HG03175 (cell line): Measurements from ENCODE around the gene TMED8.
"Not testable (repeated sequence)": the region's sequence is repeated elsewhere in the genome, so short reads cannot be mapped to it uniquely, and the experiment has no call there.

Experiments
- ATAC-seq: cut with Tn5 transposase; IDR thresholded peaks from one replicate; pipeline ENCODE4 v1.9.1; 2021; ENCODE audit warnings: mild to moderate bottlenecking, moderate library complexity; ENCODE audit not compliant: unreplicated experiment

The TMED8 gene

DNA sequence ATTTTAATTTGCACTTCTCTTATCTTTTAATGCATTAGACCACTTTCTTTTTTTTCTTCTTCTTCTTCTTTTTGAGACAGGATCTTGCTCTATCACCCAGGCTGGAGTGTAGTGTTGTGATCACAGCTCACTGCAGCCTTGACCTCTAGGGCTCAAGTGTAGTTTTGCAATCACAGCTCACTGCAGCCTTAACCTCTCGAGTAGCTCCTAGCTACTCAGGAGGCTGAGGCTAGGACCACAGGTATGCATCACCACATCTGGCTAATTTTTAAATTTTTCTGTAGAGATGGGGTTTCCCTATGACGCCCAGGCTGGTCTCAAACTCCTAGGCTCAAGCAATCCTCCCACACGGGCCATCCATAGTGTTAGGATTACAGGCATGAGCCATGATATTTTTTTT lies 12.7 kb downstream of the TMED8 start:
- no peak for ATAC-seq

DNA sequence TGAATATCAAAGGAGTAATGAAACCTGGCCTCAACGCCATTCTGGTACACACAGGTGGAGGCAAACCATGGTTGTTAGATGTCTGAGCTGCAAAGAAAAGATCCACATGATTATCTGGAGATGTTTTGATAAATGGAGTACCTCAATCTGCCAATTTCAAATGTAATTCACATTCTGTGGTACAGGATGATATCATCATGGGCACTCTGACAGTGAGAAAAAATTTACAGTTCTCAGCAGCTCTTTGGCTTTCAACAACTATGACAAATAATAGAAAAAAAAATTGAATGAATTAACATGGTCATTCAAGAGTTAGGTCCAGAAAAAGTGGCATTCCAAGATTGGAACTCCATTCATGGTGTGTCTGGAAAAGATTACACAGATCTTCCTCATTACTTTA lies 17.3 kb downstream of the TMED8 start:
- ATAC-seq: no peak

DNA sequence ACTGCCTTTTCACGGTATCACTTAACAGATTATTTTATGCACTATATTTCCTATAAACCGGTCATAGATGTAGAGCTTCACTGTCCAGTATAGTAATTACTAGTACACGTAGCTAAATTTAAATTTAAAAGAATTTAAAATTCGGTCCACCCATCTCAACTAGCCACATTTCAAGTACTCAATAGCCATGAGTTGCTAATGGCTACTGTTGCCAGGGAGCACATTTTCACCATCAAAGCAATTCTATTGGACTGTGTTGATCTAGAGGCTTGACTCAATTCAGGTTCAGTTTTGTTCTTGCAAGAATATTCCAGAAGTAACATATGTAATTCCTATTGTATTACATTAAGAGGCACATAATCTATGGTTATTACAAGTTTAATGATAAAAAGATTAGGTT lies 20.0 kb downstream of the TMED8 start:
- ATAC-seq: no peak

DNA sequence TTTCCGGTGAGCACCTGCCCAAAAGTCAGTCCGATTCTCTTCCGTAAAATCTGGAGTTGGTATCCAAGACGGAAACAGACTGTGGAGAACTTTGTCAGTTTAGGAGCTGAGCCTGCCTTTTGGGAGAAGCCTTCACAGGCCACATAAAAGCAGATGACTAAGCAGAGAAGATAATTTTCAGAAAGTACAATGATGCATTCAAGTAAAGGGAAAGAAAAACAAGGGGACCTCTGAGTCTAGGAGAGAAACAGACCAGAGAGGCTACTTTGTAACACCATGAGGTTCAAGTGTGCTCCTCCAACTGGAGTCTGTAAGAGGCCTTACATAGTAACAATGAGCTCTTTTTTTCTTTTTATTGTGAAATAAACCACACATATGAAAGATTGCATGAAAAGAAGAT lies 21.1 kb downstream of the TMED8 start:
- no peak for ATAC-seq

DNA sequence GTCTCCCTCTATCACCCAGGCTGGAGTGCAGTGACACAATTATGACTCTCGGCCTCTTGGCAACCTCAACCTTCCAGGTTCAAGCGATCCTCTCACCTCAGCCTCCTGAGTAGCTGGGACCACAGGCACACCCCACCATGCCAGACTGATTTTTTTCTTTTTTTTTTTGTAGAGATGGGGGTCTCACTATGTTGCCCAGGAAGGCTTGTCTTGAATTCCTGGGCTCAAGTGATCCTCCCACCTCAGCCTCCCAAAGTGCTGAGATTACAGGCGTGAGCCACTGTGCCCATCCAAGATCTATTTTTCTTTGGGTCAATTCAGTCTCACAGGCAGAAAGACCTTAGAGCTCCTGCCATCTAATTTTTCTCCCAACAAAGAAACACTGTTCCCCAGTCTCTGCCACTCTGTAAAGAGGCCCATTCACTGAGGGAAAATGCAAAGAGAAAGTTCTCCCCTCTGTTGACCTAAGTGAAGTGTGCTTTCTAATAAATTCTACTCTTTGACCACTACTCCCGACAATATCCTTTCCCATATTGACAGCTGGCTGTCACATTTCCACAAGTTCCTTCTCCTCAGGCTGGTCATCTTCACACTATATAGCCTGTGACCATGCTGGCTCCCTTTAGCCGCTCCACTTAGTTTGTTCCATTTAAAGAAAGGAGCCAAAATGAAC lies 23.3 kb downstream of the TMED8 start:
- ATAC-seq: no peak

DNA sequence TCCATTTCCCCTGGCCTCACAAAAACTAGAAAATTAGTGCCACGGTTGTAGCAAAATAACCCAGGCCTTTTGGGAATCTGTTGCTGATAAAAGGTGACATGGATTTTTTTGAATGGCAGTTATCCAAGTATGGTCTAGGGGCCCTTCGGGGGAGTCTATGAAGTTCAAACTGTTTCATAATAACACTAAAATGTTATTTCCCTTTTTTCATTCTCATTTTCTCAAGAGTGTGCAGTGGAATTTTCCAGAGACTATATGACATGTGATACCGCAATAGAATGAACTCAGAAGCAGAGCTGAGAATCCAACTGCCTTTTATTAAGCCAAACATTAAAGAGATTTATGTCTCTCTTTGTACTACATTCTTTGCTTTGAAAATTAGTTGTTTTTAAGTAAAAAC lies 29.1 kb downstream of the TMED8 start:
- ATAC-seq: no peak

- no peak for ATAC-seq
These were observed 30.4 kb downstream of the TMED8 start for GRCh38 chr14:77346495-77346894.

- no peak for ATAC-seq
These were observed 32.4 kb downstream of the TMED8 start for GRCh38 chr14:77344377-77344996.

- no peak for ATAC-seq
These were observed 33.2 kb downstream of the TMED8 start for GRCh38 chr14:77343662-77344061.

- no peak for ATAC-seq
These were observed 34.0 kb downstream of the TMED8 start for GRCh38 chr14:77342726-77343397.

- no peak for ATAC-seq
These were observed 36.5 kb downstream of the TMED8 start for GRCh38 chr14:77340389-77340788.

DNA sequence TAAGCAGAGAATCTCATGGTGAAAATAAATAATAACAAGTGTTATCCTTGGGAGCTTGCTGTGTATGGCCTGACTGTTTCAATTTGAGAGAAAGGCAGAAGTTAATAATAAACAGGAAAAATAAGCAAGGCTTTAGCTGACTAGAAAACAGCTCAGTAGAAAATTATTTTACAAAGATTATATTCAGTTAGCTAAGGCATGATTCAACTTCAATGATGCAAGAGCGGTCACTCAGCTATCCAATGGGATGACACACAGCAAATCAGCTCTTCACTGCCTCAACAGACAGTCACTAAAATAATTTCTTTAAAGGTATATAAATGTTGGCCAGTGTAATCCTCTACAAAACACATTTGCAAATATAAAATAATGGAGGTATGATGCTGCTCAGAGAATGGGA lies 37.5 kb downstream of the TMED8 start:
- ATAC-seq: no peak

DNA sequence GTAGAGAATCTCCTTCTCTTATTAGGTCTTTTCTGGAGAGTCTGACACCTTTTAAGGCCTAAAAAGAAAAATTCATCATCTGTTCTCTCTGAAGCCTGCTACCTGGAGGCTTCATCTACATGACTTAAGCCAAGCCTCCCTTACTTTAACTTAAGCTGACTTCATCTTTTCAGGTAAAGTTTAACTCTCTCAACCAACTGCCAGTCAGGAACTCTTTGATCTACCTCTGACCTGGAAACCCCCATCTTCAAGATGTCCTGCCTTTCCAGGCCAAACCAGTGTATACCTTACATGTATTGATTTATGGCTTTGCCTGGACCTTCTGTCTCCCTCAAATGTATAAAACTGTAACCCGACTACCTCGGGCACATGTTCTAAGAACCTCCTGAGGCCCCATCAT lies 38.6 kb downstream of the TMED8 start:
- no peak for ATAC-seq

DNA sequence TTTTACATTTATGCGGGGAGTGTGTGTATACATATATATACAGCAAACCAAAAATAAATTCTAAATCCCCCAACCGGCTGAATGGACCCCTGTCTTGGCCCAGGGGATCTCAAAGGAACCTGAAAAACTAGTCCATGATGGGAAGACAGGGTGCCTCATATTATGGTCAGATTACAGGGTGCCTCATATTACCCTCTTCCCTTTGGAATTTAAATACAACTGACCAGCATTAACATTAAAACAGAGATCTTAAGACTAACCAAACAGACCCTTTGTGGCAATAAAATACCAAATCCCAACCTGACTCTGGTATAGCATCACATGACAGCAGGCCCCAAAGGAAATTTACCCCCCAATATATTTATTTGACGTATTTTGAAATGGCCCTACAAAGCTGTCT lies 39.0 kb downstream of the TMED8 start:
- ATAC-seq: no peak

DNA sequence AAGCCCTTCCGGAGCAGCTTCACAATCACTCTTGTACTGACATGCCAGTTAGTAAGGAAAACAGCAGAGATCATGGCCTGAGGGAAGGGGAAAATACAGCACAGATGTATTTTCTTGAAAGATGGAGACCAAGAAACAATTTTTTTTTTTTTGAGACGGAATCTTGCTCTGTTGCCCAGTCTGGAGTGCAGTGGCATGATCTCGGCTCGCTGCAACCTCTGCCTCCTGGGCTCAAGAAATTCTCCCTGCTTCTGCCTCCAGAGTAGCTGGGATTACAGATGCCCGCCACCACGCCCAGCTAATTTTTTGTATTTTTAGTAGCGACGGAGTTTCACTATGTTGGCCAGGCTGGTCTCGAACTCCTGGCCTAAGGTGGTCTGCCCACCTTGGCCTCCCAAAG lies 39.6 kb downstream of the TMED8 start:
- not testable (repeated sequence) for ATAC-seq

GRCh38 chr14:77335576-77335975 lies 41.3 kb downstream of the TMED8 start:
- ATAC-seq: no peak

DNA sequence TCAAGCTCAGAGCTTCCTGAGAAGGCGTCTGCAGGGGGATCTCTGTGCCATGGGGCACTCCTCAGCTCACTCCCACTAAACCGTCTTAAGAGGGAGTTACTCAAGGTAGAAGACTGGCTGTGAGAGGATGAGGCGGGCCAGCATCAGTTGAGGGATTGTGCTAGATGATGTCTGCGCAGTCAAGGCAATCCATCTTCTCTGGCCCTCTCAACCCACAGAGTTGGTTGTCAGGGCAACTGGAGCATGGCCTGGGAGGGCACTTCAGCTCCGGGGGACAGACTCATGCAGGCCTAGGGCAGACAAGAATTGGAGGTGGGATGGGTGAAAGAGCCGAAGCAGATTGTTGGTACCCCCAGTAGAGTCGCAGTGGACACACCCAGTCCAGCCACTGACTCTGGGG lies 47.0 kb downstream of the TMED8 start:
- ATAC-seq: no peak

DNA sequence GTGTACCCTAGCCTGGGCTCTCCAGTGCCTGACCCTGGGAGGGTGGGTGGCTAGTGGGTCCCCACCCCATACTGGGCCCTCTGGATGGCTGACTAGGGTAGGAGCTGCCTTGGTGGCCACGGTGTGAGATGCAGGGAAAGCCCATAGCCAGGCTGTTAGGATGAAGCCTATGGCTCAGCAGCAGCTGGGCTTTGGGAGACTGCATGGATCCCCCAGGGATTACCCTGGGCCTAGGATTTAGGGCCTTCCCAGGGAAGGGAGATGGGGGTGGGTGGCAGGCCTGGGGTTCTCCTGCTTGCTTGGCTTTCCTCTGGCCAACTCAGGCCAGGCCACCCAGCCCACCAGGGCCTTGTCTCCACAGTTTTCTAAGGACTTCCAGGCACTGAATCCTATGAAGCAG lies 49.8 kb downstream of the TMED8 start:
- ATAC-seq: no peak

GRCh38 chr14:77325746-77326094 lies 51.2 kb downstream of the TMED8 start:
- ATAC-seq: no peak

DNA sequence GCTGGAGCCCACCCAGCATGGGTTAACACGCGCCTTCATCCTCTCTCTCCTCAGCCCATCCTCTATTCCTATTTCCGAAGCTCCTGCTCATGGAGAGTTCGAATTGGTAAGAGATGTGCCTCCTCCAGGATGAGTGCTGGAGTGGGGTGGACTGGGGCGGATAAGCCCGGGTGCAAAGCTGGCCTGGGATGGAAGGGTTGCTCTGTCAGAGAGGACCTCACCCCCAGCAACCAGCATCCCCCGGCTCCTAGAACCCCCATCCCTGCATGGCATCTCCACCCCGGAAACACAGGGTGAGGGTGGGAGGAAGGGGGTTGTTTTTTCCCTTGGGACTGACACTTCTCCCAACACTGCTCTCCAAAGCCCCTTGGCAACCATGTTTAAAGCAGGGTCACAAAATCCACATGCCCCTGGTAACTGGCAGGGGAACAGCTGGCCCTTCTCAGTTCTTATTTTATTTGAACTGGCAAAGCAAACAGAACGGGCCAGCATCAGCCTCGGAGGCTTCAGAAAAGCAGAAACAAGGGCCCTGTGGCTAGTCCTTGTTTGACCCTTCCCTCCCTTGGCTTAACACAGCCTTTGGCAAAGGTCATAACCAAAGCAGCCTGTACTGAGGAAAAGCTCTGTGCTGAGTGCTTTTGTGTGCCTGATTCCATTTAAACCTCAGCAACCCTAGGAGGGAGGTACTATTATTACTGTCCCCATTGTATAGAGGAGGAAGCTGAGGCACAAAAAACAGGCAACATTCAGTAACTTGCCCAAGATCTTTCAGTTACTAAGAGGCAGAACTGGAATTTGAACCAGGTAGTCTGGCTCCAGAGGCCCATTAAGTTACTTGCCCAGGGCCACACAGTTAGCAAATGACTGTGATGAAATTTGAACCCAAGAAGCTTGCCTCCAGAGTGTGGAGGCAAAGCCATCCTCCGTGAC lies 51.8 kb downstream of the TMED8 start:
- ATAC-seq: no peak

DNA sequence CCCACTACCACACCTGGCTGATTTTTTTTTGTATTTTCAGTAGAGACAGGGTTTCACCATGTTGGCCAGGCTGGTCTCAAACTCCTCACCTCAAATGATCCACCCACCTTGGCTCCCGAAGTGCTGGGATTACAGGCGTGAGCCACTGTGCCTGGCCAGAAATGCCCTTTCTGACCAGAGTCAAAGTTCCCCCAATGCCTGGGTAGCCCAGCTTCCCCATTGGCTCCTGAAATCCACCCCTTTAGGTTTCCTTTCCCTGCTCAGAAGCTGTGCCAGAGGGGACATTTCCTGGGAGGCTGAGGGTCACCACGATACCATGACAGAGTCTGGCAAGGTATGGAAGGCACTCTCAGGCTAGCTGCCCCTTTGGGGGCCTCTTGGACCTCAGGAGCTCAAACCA lies 52.6 kb downstream of the TMED8 start:
- ATAC-seq: no peak
